Testis (tissue), 3 donors: ENCODE results near the gene SLC17A5. TPM values are rescaled to one million over a fixed set of nuclear protein-coding genes. Genes with fewer than 3 reads are reported as not detected.
"Not testable (repeated sequence)": the region's sequence is repeated elsewhere in the genome, so short reads cannot be mapped to it uniquely, and the experiment has no call there.

Source experiments
- DNase-seq: peaks from one replicate; pipeline ENCODE4 v3.0.0-alpha.2; 2019
- H3K27ac ChIP-seq, 2 donors: fragments of 200-600 bp; sonication (generic); one replicate each; pipeline ENCODE4 v1.5.1; 2019
- H3K27me3 ChIP-seq: fragments of 200-600 bp; sonication (generic); one replicate; pipeline ENCODE4 v1.5.1; 2019
- H3K36me3 ChIP-seq: fragments of 200-600 bp; sonication (generic); one replicate; pipeline ENCODE4 v1.5.1; 2017; ENCODE audit warnings: low read depth; ENCODE audit errors: missing control alignments
- H3K4me1 ChIP-seq: fragments of 200-600 bp; sonication (generic); one replicate; pipeline ENCODE4 v1.5.1; 2019
- H3K4me3 ChIP-seq, 2 donors: fragments of 200-600 bp; sonication (generic); one replicate each; pipeline ENCODE4 v1.5.1; 2017 to 2019
- H3K9me3 ChIP-seq: fragments of 200-600 bp; sonication (generic); one replicate; pipeline ENCODE4 v1.5.1; 2017
- CTCF ChIP-seq, 3 experiments: fragments of 450-650 bp in 2 of 3; fragments of 200-600 bp in 1 of 3; sonication (generic) in 1 of 3; IDR thresholded peaks; one replicate each; pipeline ENCODE4 v1.5.1; 2016 to 2019; ENCODE audit warnings: antibody characterized with exemption in 3 of 3, mild to moderate bottlenecking in 2 of 3, moderate library complexity in 1 of 3
- POLR2A ChIP-seq: fragments of 450-650 bp; IDR thresholded peaks from one replicate; pipeline ENCODE4 v1.6.1; 2017; ENCODE audit warnings: antibody characterized with exemption, mild to moderate bottlenecking, moderate library complexity
- WGBS, 2 donors: methylation state at CpG; one replicate each; pipeline ENCODE4 v1.1.5; 2018; 5-methylcytosine and 5-hydroxymethylcytosine counted together
- intact Hi-C: fragments of 100-400 bp; cut with DNase I; formaldehyde crosslinking; loops from one replicate; pipeline ENCODE4 v1.15.1; 2023; ENCODE audit warnings: low total_unique reads
- polyA plus RNA-seq: library from polyadenylated mRNA; stranded (reverse); fragments of 350-450 nt; fragmentation: Illumina TruSeq; extraction: RNeasy Lipid Tissue Mini Kit (QIAGEN cat#74804); gene quantifications from one replicate; pipeline ENCODE4 v1.2.3, GENCODE V29; 2014; ENCODE audit warnings: low read depth, low replicate concordance; ENCODE audit not compliant: insufficient read depth
- total RNA-seq, 2 donors: library from RNA; depleted of rRNA; stranded (reverse); fragments of >200 nt; gene quantifications; one replicate each; pipeline ENCODE4 v1.2.3, GENCODE V29; 2016

The SLC17A5 gene
- total and polyA plus RNA-seq, 3 donors from 2014 or later = 8.7 to 16.1 (median 12.5) TPM

- Histone ChIP-seq H3K36me3 (no peaks in the 10 kb centered on the region), H3K4me1 (no peaks in the 10 kb centered on the region), H3K27ac (no peak overlapping the region), H3K27me3 (no peaks in the 10 kb centered on the region), H3K9me3 (no peaks in the 10 kb centered on the region), H3K4me3 (no peak overlapping the region)
- intact Hi-C loops = no loop called here
- WGBS, 2 donors = 86 to 94% methylated on average over 2 of the region's 2 CpGs
- no peak for TF ChIP-seq POLR2A
- TF ChIP-seq CTCF (IDR thresholded peaks at IDR 0.05) = no peak
- no peak for DNase-seq
Measured at GRCh38 chr6:73562558-73562957, 91.2 kb downstream of the SLC17A5 start.

- Histone ChIP-seq H3K4me1 (no peaks in the 10 kb centered on the region), H3K9me3 (no peaks in the 10 kb centered on the region), H3K27me3 (no peaks in the 10 kb centered on the region), H3K27ac (no peak overlapping the region), H3K36me3 (no peaks in the 10 kb centered on the region), H3K4me3 (no peak overlapping the region)
- TF ChIP-seq CTCF (IDR thresholded peaks at IDR 0.05) (no peak), POLR2A (no peak)
- 92 to 93% methylated on average over 9 of the region's 9 CpGs for WGBS, 2 donors
- no peak for DNase-seq
- intact Hi-C loops = no loop called here
Measured at GRCh38 chr6:73560853-73561407, 92.9 kb downstream of the SLC17A5 start.

- Histone ChIP-seq H3K4me3 (no peak overlapping the region), H3K27ac (no peak overlapping the region), H3K27me3 (no peaks in the 10 kb centered on the region), H3K4me1 (no peaks in the 10 kb centered on the region), H3K36me3 (no peaks in the 10 kb centered on the region), H3K9me3 (no peaks in the 10 kb centered on the region)
- DNase-seq = no peak
- WGBS, 2 donors = 73 to 74% methylated on average over 8 of the region's 8 CpGs
- intact Hi-C loops = no loop called here
- no peak for TF ChIP-seq CTCF (IDR thresholded peaks at IDR 0.05)
- TF ChIP-seq POLR2A = no peak
Measured at GRCh38 chr6:73560182-73560732, 93.5 kb downstream of the SLC17A5 start.

GRCh38 chr6:73559399-73559794 lies 94.4 kb downstream of the SLC17A5 start:
- intact Hi-C loops = not testable (repeated sequence)

GRCh38 chr6:73558624-73559398 lies 95.0 kb downstream of the SLC17A5 start:
- TF ChIP-seq CTCF (IDR thresholded peaks at IDR 0.05) = no peak
- no peak for TF ChIP-seq POLR2A
- no peak overlapping the region for H3K4me3 ChIP-seq
- H3K9me3 ChIP-seq = no peaks in the 10 kb centered on the region
- no peaks in the 10 kb centered on the region for H3K36me3 ChIP-seq
- no peaks in the 10 kb centered on the region for H3K4me1 ChIP-seq
- H3K27me3 ChIP-seq = no peaks in the 10 kb centered on the region
- H3K27ac ChIP-seq = no peak overlapping the region
- intact Hi-C loops = no loop called here
- DNase-seq = no peak
- 71 to 72% methylated on average over 4 of the region's 4 CpGs for WGBS, 2 donors

More at GRCh38 chr6:73559399-73559794, 94.4 kb downstream of the SLC17A5 start:
- not testable (repeated sequence) for H3K4me3 ChIP-seq, DNase-seq, H3K27ac ChIP-seq, H3K36me3 ChIP-seq, H3K4me1 ChIP-seq, H3K9me3 ChIP-seq, H3K27me3 ChIP-seq
- WGBS, 2 donors = 90 to 96% methylated on average over 12 of the region's 12 CpGs
